HG03439 (cell line): ENCODE data around the gene HSPA1L.
"Not testable (repeated sequence)": the region's sequence is repeated elsewhere in the genome, so short reads cannot be mapped to it uniquely, and the experiment has no call there.

Experiments
- ATAC-seq: cut with Tn5 transposase; IDR thresholded peaks from one replicate; pipeline ENCODE4 v1.9.1; 2021; ENCODE audit warnings: mild to moderate bottlenecking, moderate library complexity; ENCODE audit not compliant: unreplicated experiment

The HSPA1L gene

DNA sequence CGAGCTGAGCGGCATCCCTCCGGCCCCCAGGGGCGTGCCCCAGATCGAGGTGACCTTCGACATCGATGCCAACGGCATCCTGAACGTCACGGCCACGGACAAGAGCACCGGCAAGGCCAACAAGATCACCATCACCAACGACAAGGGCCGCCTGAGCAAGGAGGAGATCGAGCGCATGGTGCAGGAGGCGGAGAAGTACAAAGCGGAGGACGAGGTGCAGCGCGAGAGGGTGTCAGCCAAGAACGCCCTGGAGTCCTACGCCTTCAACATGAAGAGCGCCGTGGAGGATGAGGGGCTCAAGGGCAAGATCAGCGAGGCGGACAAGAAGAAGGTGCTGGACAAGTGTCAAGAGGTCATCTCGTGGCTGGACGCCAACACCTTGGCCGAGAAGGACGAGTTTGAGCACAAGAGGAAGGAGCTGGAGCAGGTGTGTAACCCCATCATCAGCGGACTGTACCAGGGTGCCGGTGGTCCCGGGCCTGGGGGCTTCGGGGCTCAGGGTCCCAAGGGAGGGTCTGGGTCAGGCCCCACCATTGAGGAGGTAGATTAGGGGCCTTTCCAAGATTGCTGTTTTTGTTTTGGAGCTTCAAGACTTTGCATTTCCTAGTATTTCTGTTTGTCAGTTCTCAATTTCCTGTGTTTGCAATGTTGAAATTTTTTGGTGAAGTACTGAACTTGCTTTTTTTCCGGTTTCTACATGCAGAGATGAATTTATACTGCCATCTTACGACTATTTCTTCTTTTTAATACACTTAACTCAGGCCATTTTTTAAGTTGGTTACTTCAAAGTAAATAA is 2.2 kb upstream of the HSPA1L start:
- not testable (repeated sequence) for ATAC-seq

- no peak for ATAC-seq
Measured at GRCh38 chr6:31814677-31815024, 432 bp downstream of the HSPA1L start.

DNA sequence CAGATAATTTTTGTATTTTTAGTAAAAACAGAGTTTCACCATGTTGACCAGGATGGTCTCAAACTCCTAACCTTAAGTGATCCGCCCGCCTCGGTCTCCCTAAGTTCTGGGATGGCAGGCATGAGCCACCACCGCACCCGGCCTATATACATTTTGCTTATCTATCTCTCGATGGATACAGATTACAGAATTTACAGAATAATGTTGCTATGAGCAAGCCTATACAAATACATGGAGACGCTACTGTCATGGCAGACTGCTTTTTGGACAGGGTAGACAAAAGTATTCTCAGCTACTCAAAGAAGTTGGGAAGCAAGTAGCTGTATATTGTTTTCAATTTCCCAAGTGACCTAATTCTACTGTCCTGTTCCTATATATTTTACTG is 1.6 kb downstream of the HSPA1L start:
- no peak for ATAC-seq

GRCh38 chr6:31811645-31812044 is 3.4 kb downstream of the HSPA1L start:
- no peak for ATAC-seq

- not testable (repeated sequence) for ATAC-seq
Measured at GRCh38 chr6:31808599-31808998, 6.5 kb downstream of the HSPA1L start.

DNA sequence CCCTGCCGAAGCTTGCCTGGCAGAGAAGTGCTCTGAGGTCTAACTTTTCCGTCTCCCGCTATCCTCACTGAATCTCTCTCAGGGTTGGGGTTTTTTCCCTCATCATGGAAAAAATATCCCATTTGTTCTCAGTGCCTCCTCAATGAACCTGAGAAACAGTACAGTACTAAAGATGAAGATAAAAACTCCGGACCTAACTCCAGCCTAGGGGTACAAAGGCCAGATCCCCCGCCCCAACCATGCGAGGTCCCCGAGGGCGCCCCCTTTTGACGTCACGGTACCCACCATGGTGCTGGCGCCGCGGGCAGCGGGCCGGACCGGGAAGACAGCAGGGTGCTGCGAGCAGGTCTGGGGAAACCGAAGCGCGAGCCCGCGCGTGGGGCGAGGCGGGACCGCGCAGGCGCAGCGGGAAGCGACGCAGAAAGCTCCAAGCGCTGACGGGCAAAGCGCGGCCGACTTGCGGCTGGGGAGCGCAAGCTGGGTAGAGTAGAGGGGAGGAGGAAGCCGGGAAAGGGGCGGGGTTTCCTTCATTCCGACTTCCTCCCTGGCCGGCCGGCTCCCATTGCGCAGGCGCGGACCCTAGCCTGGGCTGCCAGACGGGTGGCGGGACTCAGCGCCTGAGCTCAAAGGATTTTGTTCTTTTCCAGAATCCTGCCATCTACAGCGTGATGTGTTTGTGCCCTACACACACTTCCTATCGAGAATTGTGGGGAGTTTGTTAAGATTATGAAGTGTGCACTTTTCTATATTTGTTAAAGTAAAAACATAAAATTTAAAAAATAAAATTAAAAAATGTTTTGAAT is 8.4 kb downstream of the HSPA1L start, which contains the start of gene LSM2:
LSM2 (minus strand) TSS at position 497 of the 803 bp plus-strand sequence; CDS start at position 288, 209 bp downstream.
- peak; percentile 89 for ATAC-seq

- peak; percentile 8 for ATAC-seq
Measured at GRCh38 chr6:31805939-31806469, 9.1 kb downstream of the HSPA1L start.

DNA sequence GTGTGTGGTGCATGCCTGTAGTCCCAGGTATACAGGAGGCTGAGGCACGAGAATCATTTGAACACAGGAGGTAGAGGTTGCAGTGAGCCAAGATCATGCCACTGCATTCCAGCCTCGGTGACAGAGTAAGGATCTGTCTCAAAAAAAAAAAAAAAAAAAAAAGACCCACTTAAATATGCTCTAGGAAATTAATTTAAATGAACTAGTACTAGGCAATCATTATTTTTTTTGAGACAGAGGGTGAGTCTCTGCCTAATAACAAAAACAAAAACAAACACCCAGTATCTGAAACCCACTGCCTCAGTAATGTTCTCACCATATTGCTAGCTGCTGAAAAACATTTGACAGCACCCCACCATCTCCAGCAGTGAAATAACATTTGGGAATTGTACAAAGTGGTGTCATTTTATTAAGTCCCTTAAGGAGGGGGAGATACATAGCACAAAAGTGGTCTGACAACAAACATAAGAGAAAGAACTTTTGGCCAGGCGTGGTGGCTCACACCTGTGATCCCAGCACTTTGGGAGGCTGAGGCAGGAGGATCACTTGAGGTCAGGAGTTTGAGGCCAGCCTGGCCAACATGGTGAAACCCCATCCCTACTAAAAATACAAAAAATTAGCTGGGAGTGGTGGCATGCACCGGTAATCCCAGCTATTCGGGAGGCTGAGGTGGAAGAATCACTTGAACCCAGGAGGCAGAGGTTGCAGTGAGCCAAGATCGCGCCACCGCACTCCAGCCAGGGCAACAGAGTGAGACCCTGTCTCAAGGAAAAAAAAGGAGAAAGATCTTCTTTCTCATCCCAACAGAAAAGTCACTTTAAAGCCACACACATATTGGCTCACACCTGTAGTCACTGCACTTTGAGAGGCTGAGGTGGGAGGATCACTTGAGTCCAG is 13.8 kb downstream of the HSPA1L start:
- ATAC-seq = not testable (repeated sequence)

DNA sequence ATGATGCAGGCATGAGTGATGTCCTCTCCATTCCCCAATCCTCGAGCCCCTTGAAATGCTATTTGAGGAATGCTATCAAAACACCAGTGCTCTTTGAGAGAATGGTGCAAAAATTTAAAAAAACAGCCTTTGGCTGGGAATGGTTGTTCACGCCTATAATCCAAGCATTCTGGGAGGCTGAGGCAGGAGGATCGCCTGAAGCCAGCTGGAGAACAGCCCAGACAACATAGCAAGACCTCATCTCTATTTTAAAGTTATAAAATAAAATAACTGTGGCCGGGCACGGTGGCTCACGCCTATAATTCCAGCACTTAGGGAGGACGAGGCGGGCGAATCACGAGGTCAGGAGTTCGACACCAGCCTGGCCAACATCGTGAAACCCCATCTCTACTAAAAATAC is 15.3 kb downstream of the HSPA1L start:
- ATAC-seq = no peak

DNA sequence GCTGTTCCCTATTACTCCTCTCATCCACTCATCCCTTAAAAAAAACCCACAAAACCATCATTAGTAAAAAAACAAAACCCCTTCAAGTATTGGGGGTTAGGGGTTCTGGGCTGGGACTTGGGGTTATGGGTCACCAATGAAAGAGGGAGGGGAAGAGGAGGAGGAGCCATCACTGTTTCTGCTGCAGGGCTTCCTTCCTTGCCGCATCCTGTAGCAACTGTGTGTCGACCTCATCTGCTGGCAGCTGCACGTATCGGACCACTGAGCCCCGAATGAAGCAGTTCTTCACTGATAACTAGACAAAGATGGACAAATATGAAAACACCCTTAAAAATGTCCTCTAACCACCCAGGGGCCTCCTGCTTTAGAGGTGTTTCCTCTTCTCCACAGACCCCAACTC is 17.5 kb downstream of the HSPA1L start:
- ATAC-seq = no peak

GRCh38 chr6:31796993-31797385 is 18.1 kb downstream of the HSPA1L start:
- no peak for ATAC-seq

DNA sequence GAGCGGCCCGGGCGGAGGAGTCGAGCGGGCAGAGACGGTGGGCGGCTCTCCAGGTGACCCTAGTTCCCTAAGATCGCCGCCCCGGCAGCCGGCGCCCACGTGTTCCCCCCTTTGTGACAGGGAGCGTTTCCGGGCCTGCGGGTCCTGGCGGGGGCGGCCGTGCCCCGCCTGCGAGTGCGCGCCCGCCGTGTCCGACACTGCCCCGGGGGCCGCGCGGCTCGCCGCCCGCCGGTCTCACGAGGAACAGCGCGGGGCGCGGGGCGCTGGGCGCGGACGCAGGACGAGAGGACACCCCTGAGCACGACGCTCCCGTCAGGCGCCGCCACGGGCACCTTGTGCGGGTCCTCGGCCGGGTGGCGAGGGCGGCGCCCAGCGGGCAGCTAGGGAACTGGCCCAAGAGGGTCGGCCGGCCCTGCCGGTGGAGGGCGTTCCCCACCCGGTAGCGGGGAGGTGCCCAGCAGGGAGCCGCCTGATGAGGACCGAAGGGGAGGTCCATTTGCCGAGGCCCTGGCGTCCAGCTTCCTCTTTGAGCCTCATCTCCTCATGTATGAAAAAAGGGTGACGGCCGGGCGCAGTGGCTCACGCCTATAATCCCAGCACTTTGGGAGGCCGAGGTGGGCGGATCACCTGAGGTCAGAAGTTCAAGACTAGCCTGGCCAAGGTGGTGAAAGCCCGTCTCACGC is 19.3 kb downstream of the HSPA1L start, which contains the start of gene VARS1:
VARS1 (minus strand) TSS at position 137 of the 683 bp plus-strand sequence. CDS start 535 bp downstream, outside the sequence.
- ATAC-seq = peak; percentile 72

GRCh38 chr6:31794866-31795615 is 20.0 kb downstream of the HSPA1L start:
- peak; percentile 8 for ATAC-seq

GRCh38 chr6:31794294-31794865 is 20.7 kb downstream of the HSPA1L start:
- no peak for ATAC-seq

- ATAC-seq = not testable (repeated sequence)
Measured at GRCh38 chr6:31793927-31794245, 21.2 kb downstream of the HSPA1L start.

DNA sequence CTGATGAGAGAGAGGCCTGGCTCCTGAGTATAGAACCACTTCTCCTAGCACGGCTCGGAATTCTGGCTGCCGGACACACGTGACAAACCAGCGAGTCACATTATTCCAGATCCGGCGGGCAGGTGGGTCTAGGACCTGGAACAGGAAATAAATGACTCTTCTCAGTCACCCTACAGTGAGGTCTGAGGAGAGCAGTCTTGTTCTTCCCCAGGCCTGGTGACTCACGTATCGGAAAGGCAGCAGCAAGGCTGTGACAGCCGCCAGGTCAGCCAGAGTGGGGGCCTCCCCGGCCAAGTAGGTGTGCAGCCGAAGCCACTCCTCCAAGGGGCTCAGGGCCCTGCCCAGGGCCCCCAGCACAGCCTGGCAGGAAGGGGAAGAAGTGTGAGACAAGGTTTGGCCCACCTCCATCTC is 22.3 kb downstream of the HSPA1L start:
- no peak for ATAC-seq

GRCh38 chr6:31792090-31792374 is 23.1 kb downstream of the HSPA1L start:
- ATAC-seq = no peak

DNA sequence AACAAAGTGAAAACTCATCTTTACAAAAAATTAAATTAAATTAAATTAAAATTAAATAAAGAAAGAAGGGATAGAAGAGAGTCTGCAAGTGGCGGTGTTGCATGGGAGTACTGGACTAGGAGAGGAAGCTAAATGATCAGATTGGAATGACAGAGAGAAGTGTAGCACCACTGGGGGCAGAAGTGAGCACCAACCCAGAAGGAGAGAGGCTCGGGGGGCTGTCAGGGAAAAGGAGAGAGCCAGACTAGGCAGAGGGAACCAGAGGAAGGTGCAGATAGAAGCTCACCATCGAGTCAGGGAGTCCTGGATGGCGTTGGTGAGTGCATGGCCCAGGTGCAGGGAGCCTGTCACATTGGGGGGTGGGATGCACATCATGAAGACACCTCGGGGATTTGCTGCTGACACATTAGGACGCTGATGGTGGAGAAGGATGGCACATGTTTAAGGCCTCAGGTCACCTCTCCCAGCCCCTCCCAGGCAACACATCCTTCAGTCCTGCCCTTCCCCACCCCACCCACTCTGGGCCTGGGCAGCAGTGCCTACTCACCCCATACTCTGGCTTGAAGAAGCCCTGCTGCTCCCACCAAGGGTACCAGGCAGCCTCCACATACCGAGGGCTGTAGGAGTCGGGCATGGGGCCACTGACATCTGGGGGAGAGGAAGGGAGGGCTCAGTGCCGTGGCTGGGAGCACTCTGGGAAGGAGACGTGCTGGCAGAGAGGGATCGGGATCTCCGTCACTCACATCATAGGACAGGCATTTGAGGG is 23.6 kb downstream of the HSPA1L start:
- ATAC-seq = no peak

DNA sequence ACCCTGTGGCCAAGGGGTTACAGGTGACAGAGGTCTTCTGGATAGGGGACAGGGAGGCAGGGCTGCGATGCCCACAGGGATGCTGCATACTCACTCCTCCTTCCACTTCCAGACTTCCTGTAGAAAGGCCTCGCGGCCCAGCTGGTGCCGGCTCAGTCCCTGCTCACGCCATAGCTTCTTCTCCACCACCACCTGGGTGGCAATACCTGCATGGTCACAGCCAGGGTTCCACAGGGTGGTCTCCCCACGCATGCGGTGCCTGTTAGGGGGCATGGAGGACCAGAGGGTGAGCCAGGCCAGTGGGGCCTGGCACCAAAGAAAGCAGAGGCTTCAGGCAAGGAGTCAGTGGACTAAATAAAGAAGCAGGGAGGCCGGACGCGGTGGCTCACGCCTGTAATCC is 29.6 kb downstream of the HSPA1L start:
- ATAC-seq = no peak
